Spleen (tissue), 7 donors: ENCODE results near the gene DLEC1.

Source experiments
- POLR2A ChIP-seq, 3 donors: fragments of 450-650 bp; IDR thresholded peaks; one replicate each; pipeline ENCODE4 v1.5.1; 2017; ENCODE audit warnings: antibody characterized with exemption in 3 of 3, mild to moderate bottlenecking in 1 of 3
- POLR2AphosphoS5 ChIP-seq, 3 donors: sonication (generic); formaldehyde crosslinking; IDR thresholded peaks; one replicate each; pipeline ENCODE4 v1.5.1; 2017; ENCODE audit warnings: antibody characterized with exemption in 3 of 3
- TF ChIP-seq, protein P1 (sequence below), 11 experiments: fragments of 200-600 bp in 7 of 11; fragments of 450-650 bp in 4 of 11; sonication (generic) in 4 of 11; IDR thresholded peaks in 8 of 11; conservative IDR thresholded peaks in 3 of 11; 1 replicate in 7 of 11; 2 replicates in 4 of 11; pipeline versions ENCODE4 v1.4.0 to v1.8.0; 2016 to 2021; ENCODE audit warnings: antibody characterized with exemption in 11 of 11, inconsistent platforms in 4 of 11, mild to moderate bottlenecking in 1 of 11
- donor health status: DM: no; HTN: no; CAD: no; lungs with moderate emphysema.
- donor health status: DM: no; HTN: no; CAD: no.
- donor health status: DM: no; HTN: no; CAD: no.

DNA sequence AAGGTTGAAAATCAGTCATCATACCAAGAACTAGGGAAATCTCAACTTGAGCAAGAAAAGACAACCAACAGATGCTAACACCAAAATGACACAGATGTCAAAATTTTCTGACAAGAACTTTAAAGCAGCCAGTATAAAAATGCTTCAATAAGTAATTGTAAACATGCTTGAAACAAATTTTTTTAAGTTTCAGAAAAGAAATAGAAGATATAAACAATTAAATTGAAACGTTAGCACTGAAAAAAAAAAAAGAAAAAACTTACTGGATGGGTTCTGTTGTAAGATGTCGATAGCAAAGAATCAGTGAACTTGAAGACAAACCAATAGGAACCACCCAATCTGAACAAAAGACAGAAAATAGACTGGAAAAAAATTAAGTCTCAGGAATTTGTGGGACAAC is 107.5 kb downstream of the DLEC1 start:
- TF ChIP-seq, protein P1, sequence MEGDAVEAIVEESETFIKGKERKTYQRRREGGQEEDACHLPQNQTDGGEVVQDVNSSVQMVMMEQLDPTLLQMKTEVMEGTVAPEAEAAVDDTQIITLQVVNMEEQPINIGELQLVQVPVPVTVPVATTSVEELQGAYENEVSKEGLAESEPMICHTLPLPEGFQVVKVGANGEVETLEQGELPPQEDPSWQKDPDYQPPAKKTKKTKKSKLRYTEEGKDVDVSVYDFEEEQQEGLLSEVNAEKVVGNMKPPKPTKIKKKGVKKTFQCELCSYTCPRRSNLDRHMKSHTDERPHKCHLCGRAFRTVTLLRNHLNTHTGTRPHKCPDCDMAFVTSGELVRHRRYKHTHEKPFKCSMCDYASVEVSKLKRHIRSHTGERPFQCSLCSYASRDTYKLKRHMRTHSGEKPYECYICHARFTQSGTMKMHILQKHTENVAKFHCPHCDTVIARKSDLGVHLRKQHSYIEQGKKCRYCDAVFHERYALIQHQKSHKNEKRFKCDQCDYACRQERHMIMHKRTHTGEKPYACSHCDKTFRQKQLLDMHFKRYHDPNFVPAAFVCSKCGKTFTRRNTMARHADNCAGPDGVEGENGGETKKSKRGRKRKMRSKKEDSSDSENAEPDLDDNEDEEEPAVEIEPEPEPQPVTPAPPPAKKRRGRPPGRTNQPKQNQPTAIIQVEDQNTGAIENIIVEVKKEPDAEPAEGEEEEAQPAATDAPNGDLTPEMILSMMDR (IDR thresholded peaks at IDR 0.05 in 8 of 11, conservative IDR thresholded peaks at IDR 0.05 in 3 of 11): no peak
- TF ChIP-seq POLR2AphosphoS5 (IDR thresholded peaks at IDR 0.05) (no peak), POLR2A (IDR thresholded peaks at IDR 0.05) (no peak)
